HG02571 (cell line): ENCODE measurements around the gene KDM4C.
"Not testable (repeated sequence)": the region's sequence is repeated elsewhere in the genome, so short reads cannot be mapped to it uniquely, and the experiment has no call there.

ENCODE experiments used
- ATAC-seq: cut with Tn5 transposase; IDR thresholded peaks from one replicate; pipeline ENCODE4 v1.9.1; 2021; ENCODE audit warnings: mild to moderate bottlenecking, moderate library complexity; ENCODE audit not compliant: unreplicated experiment

KDM4C gene

GRCh38 chr9:6802926-6803325 lies 45.2 kb downstream of the KDM4C start:
- ATAC-seq = no peak

- no peak for ATAC-seq
Observed at GRCh38 chr9:6805532-6805931, 47.8 kb downstream of the KDM4C start.

GRCh38 chr9:6806318-6806717 lies 48.5 kb downstream of the KDM4C start:
- ATAC-seq = not testable (repeated sequence)

GRCh38 chr9:6807669-6808068 lies 49.9 kb downstream of the KDM4C start:
- not testable (repeated sequence) for ATAC-seq

- no peak for ATAC-seq
Observed at GRCh38 chr9:6811436-6811835, 53.7 kb downstream of the KDM4C start.

- ATAC-seq = no peak
Observed at GRCh38 chr9:6816581-6816980, 58.8 kb downstream of the KDM4C start.

- ATAC-seq = no peak
Observed at GRCh38 chr9:6818292-6818922, 60.6 kb downstream of the KDM4C start.

GRCh38 chr9:6819112-6819511 lies 61.3 kb downstream of the KDM4C start:
- no peak for ATAC-seq

GRCh38 chr9:6819529-6819928 lies 61.8 kb downstream of the KDM4C start:
- no peak for ATAC-seq

GRCh38 chr9:6822696-6823095 lies 64.9 kb downstream of the KDM4C start:
- no peak for ATAC-seq

GRCh38 chr9:6827439-6828145 lies 69.8 kb downstream of the KDM4C start:
- no peak for ATAC-seq

GRCh38 chr9:6829027-6829426 lies 71.3 kb downstream of the KDM4C start:
- no peak for ATAC-seq

- no peak for ATAC-seq
Observed at GRCh38 chr9:6829536-6829935, 71.8 kb downstream of the KDM4C start.

GRCh38 chr9:6833518-6834192 lies 75.9 kb downstream of the KDM4C start:
- ATAC-seq = no peak

- no peak for ATAC-seq
Observed at GRCh38 chr9:6834306-6834705, 76.5 kb downstream of the KDM4C start.

- ATAC-seq = no peak
Observed at GRCh38 chr9:6838158-6838557, 80.4 kb downstream of the KDM4C start.

- ATAC-seq = no peak
Observed at GRCh38 chr9:6842584-6842947, 84.8 kb downstream of the KDM4C start.

GRCh38 chr9:6843742-6844141 lies 86.0 kb downstream of the KDM4C start:
- ATAC-seq = no peak

GRCh38 chr9:6844267-6844666 lies 86.5 kb downstream of the KDM4C start:
- no peak for ATAC-seq

- ATAC-seq = no peak
Observed at GRCh38 chr9:6845128-6845826, 87.5 kb downstream of the KDM4C start.

- no peak for ATAC-seq
Observed at GRCh38 chr9:6845880-6846279, 88.1 kb downstream of the KDM4C start.
